BE2C (cell line): ENCODE data around the gene PAPPA2.

Experiments
- DNase-seq: peaks from one replicate; pipeline ENCODE4 v3.0.0-alpha.2; 2020
- H3K27me3 ChIP-seq: fragments of 250-450 bp; sonication (Bioruptor Pico); 2 replicates; pipeline ENCODE4 v1.5.1; 2020; ENCODE audit warnings: mild to moderate bottlenecking
- H3K36me3 ChIP-seq: fragments of 250-450 bp; sonication (Bioruptor Pico); 2 replicates; pipeline ENCODE4 v1.5.1; 2020; ENCODE audit warnings: mild to moderate bottlenecking
- H3K4me1 ChIP-seq: fragments of 250-450 bp; sonication (Bioruptor Pico); 2 replicates; pipeline ENCODE4 v1.5.1; 2020
- H3K4me3 ChIP-seq: 2 replicates; pipeline ENCODE4 v1.5.1; 2011; ENCODE audit warnings: low read depth, low read length
- H3K9me3 ChIP-seq: fragments of 250-450 bp; sonication (Bioruptor Pico); 2 replicates; pipeline ENCODE4 v1.5.1; 2020
- CTCF ChIP-seq: IDR thresholded peaks from 2 replicates; pipeline ENCODE4 v1.5.1; 2012; ENCODE audit warnings: mild to moderate bottlenecking, low read depth, low read length

Gene PAPPA2

GRCh38 chr1:176885341-176885740 is 422.4 kb downstream of the PAPPA2 start:
- TF ChIP-seq CTCF, result no peak
- no peak for DNase-seq
- Histone ChIP-seq H3K4me1 (no peaks in the 10 kb centered on the region), H3K27me3 (no peaks in the 10 kb centered on the region), H3K4me3 (no peak overlapping the region), H3K9me3 (no peaks in the 10 kb centered on the region), H3K36me3 (no peaks in the 10 kb centered on the region)

GRCh38 chr1:176885751-176886150 is 422.8 kb downstream of the PAPPA2 start:
- H3K9me3 ChIP-seq, result no peaks in the 10 kb centered on the region
- no peak for TF ChIP-seq CTCF
- H3K4me1 ChIP-seq, result no peaks in the 10 kb centered on the region
- no peak overlapping the region for H3K4me3 ChIP-seq
- no peaks in the 10 kb centered on the region for H3K27me3 ChIP-seq
- no peaks in the 10 kb centered on the region for H3K36me3 ChIP-seq
- no peak for DNase-seq

- Histone ChIP-seq H3K27me3 (no peaks in the 10 kb centered on the region), H3K36me3 (no peaks in the 10 kb centered on the region), H3K9me3 (no peaks in the 10 kb centered on the region), H3K4me3 (no peak overlapping the region), H3K4me1 (no peaks in the 10 kb centered on the region)
- TF ChIP-seq CTCF, result no peak
- no peak for DNase-seq
These were observed 425.6 kb downstream of the PAPPA2 start for GRCh38 chr1:176888471-176889032.

- no peaks in the 10 kb centered on the region for H3K36me3 ChIP-seq
- peaks cover 6% of the 10 kb centered on the region; the same call in 1 of the 2 replicates for H3K27me3 ChIP-seq
- no peaks in the 10 kb centered on the region for H3K9me3 ChIP-seq
- H3K4me3 ChIP-seq, result no peak overlapping the region
- H3K4me1 ChIP-seq, result no peaks in the 10 kb centered on the region
- no peak for DNase-seq
- no peak for TF ChIP-seq CTCF
These were observed 430.8 kb downstream of the PAPPA2 start for GRCh38 chr1:176893625-176894352.

GRCh38 chr1:176894450-176894849 is 431.5 kb downstream of the PAPPA2 start:
- Histone ChIP-seq H3K4me1 (no peaks in the 10 kb centered on the region), H3K9me3 (no peaks in the 10 kb centered on the region), H3K4me3 (no peak overlapping the region), H3K27me3 (peaks cover 6% of the 10 kb centered on the region; the same call in 1 of the 2 replicates), H3K36me3 (no peaks in the 10 kb centered on the region)
- no peak for DNase-seq
- no peak for TF ChIP-seq CTCF
